ENCODE data around the gene FGF5.

DNA sequence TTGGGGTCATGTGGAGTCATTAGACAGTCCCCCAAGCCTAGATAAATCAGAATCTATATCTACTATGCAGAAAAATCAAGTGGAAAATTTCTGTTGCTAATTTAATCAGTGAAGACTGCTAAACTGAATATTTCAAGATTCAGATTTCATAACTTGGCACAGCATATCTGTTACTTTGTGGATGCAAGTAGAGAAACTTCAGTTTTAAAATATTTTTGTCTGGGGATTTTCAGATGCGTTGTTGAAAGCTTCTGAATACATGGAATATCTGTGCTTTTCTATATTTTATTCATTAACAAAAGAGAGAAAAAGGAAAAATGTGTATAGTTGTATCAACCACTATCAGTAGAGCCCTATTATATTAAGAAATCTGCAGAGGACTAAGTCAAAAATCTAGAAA lies 4.4 kb downstream of the FGF5 start:
- TF ChIP-seq, protein P1, sequence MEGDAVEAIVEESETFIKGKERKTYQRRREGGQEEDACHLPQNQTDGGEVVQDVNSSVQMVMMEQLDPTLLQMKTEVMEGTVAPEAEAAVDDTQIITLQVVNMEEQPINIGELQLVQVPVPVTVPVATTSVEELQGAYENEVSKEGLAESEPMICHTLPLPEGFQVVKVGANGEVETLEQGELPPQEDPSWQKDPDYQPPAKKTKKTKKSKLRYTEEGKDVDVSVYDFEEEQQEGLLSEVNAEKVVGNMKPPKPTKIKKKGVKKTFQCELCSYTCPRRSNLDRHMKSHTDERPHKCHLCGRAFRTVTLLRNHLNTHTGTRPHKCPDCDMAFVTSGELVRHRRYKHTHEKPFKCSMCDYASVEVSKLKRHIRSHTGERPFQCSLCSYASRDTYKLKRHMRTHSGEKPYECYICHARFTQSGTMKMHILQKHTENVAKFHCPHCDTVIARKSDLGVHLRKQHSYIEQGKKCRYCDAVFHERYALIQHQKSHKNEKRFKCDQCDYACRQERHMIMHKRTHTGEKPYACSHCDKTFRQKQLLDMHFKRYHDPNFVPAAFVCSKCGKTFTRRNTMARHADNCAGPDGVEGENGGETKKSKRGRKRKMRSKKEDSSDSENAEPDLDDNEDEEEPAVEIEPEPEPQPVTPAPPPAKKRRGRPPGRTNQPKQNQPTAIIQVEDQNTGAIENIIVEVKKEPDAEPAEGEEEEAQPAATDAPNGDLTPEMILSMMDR (IDR thresholded peaks at IDR 0.05) = no peak
- TF ChIP-seq POLR2A (IDR thresholded peaks at IDR 0.05) = no peak

Measured in lower leg skin (tissue), 3 donors.